ENCODE measurements around the gene LSG1. TPM values are rescaled to one million over a fixed set of nuclear protein-coding genes. Genes with fewer than 3 reads are reported as not detected.

The LSG1 gene
- total and polyA plus RNA-seq, 2 of the 13 experiments (the other 11 are each of a cell fraction or from before 2014, with no cell fraction given) = 21.4 to 32.1 TPM

GRCh38 chr3:194690501-194691372 lies 18.7 kb upstream of the LSG1 start:
- Histone ChIP-seq H3K36me3 (replicated peaks in 1 of 2; ENCODE audit: control insufficient read depth in 1 of 2, insufficient read depth in 2 of 2, low read length in 2 of 2) (no peaks in the 10 kb centered on the region), H3K4me1 (ENCODE audit: insufficient read depth, low read length) (peaks cover 49% of the 10 kb centered on the region), H3K9me3 (ENCODE audit: low read length) (no peaks in the 10 kb centered on the region), H3K27ac (ENCODE audit: extremely low read length, insufficient read depth, low read length) (no peak overlapping the region), H3K4me2 (ENCODE audit: low read depth, low read length) (0 out of 2 replicates have a peak overlapping the region, but pooled peaks have one; percentile 6), H3K4me3 (replicated peaks in 1 of 3; ENCODE audit: insufficient read depth in 1 of 3, low read depth in 2 of 3, low read length in 3 of 3) (no peak overlapping the region), H3K79me2 (ENCODE audit: insufficient read depth, low read length) (no peaks in the 10 kb centered on the region), H3K27me3 (ENCODE audit: control insufficient read depth in 1 of 2, insufficient read depth in 2 of 2, low read length in 2 of 2) (peaks cover 2 to 5% of the 10 kb centered on the region in 2 experiments; a peak in 3 of 5 replicates), H4K20me1 (ENCODE audit: insufficient read depth, low read length) (no peaks in the 10 kb centered on the region), H3K9ac (ENCODE audit: insufficient read depth, low read depth, low read length) (no peak overlapping the region), H2AFZ (ENCODE audit: low read length) (no peak overlapping the region)
- peak; percentile 27 for ATAC-seq
- POLR2A ChIA-PET = interaction anchor here (1.4 kb wide), 1 partner anchor 853 kb away, joined by 3 read pairs; the partner anchor contains the start of gene PPP1R2
- in situ Hi-C loops (cut with HindIII; ENCODE audit: extremely low pct_ligation_motif_present, low pct_unique_long_range_greater_than_20kb) = no loop called here
- WGBS (ENCODE audit: low lambda C conversion rate) = 19% methylated on average over 8 of the region's 8 CpGs
- no TSS peak for BruUV-seq (replicated peaks)
- peak; percentile 51 for DNase-seq (ENCODE audit: low spot score)
- intact Hi-C loops (cut with micrococcal nuclease; ENCODE audit: unreplicated experiment) = no loop called here
- FAIRE-seq = no peak
- CTCF ChIA-PET (ENCODE audit: low intra/inter-chr PET ratio, low total read pairs) = no interaction called here
- TF ChIP-seq RAD51 (IDR thresholded peaks at IDR 0.05; ENCODE audit: borderline replicate concordance) (no peak), TBX3 (IDR thresholded peaks at IDR 0.05; ENCODE audit: borderline replicate concordance) (peak; percentile 52; the same call in 1 of the 2 replicates), ZNF329 (CRISPR knock-in tag; IDR thresholded peaks at IDR 0.05; ENCODE audit: low read depth) (no peak), ZNF430 (CRISPR knock-in tag; IDR thresholded peaks at IDR 0.05) (no peak), ZNF543 (CRISPR knock-in tag; IDR thresholded peaks at IDR 0.05) (no peak), XRCC5 (optimal IDR thresholded peaks at IDR 0.05; ENCODE audit: low read length) (no peak), GFI1 (CRISPR knock-in tag; IDR thresholded peaks at IDR 0.05; ENCODE audit: borderline replicate concordance) (no peak), ZNF567 (CRISPR knock-in tag; IDR thresholded peaks at IDR 0.05; ENCODE audit: borderline replicate concordance) (no peak), CAMTA2 (CRISPR knock-in tag; IDR thresholded peaks at IDR 0.05; ENCODE audit: borderline replicate concordance) (no peak), ZNF317 (CRISPR knock-in tag; IDR thresholded peaks at IDR 0.05) (no peak), HNF4A (CRISPR knock-in tag; IDR thresholded peaks at IDR 0.05) (peak; percentile 56; the same call in 1 of the 2 replicates), RCOR2 (CRISPR knock-in tag; IDR thresholded peaks at IDR 0.05) (no peak), PAXIP1 (CRISPR knock-in tag; conservative IDR thresholded peaks at IDR 0.05) (no peak), ZNF431 (CRISPR knock-in tag; IDR thresholded peaks at IDR 0.05; ENCODE audit: borderline replicate concordance, low read depth) (no peak), DNMT1 (CRISPR knock-in tag; IDR thresholded peaks at IDR 0.05) (no peak)
- TF ChIP-seq, protein P1, sequence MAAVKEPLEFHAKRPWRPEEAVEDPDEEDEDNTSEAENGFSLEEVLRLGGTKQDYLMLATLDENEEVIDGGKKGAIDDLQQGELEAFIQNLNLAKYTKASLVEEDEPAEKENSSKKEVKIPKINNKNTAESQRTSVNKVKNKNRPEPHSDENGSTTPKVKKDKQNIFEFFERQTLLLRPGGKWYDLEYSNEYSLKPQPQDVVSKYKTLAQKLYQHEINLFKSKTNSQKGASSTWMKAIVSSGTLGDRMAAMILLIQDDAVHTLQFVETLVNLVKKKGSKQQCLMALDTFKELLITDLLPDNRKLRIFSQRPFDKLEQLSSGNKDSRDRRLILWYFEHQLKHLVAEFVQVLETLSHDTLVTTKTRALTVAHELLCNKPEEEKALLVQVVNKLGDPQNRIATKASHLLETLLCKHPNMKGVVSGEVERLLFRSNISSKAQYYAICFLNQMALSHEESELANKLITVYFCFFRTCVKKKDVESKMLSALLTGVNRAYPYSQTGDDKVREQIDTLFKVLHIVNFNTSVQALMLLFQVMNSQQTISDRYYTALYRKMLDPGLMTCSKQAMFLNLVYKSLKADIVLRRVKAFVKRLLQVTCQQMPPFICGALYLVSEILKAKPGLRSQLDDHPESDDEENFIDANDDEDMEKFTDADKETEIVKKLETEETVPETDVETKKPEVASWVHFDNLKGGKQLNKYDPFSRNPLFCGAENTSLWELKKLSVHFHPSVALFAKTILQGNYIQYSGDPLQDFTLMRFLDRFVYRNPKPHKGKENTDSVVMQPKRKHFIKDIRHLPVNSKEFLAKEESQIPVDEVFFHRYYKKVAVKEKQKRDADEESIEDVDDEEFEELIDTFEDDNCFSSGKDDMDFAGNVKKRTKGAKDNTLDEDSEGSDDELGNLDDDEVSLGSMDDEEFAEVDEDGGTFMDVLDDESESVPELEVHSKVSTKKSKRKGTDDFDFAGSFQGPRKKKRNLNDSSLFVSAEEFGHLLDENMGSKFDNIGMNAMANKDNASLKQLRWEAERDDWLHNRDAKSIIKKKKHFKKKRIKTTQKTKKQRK (IDR thresholded peaks at IDR 0.05; ENCODE audit: low read length) = no peak
- TF ChIP-seq, protein P2, sequence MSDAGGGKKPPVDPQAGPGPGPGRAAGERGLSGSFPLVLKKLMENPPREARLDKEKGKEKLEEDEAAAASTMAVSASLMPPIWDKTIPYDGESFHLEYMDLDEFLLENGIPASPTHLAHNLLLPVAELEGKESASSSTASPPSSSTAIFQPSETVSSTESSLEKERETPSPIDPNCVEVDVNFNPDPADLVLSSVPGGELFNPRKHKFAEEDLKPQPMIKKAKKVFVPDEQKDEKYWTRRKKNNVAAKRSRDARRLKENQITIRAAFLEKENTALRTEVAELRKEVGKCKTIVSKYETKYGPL (CRISPR knock-in tag; IDR thresholded peaks at IDR 0.05) = no peak

Data from HepG2 (cell line).